DMS79 (cell line): Measurements from ENCODE around the gene PRDM9.
"Not testable (repeated sequence)": the region's sequence is repeated elsewhere in the genome, so short reads cannot be mapped to it uniquely, and the experiment has no call there.

Source experiments
- DNase-seq: peaks from one replicate; lab custom pipeline; 2025; lab: John Stamatoyannopoulos, UW

PRDM9 gene

GRCh38 chr5:23507278-23507685 lies at the start of gene PRDM9:
TSS of gene PRDM9 (plus strand) at chr5:23507609. CDS start at chr5:23509034, 1,425 bp downstream.
- DNase-seq = no peak

GRCh38 chr5:23457780-23458179 lies 49.6 kb upstream of the PRDM9 start:
- no peak for DNase-seq

- no peak for DNase-seq
Observed at GRCh38 chr5:23459214-23459613, 48.2 kb upstream of the PRDM9 start.

GRCh38 chr5:23461576-23461975 lies 45.8 kb upstream of the PRDM9 start:
- DNase-seq = no peak

- DNase-seq = no peak
Observed at GRCh38 chr5:23466401-23466912, 41.0 kb upstream of the PRDM9 start.

GRCh38 chr5:23468658-23469057 lies 38.8 kb upstream of the PRDM9 start:
- DNase-seq = no peak

GRCh38 chr5:23473915-23474314 lies 33.5 kb upstream of the PRDM9 start:
- no peak for DNase-seq

GRCh38 chr5:23474315-23474714 lies 33.1 kb upstream of the PRDM9 start:
- no peak for DNase-seq

- no peak for DNase-seq
Observed at GRCh38 chr5:23476580-23476979, 30.8 kb upstream of the PRDM9 start.

- no peak for DNase-seq
Observed at GRCh38 chr5:23482642-23483041, 24.8 kb upstream of the PRDM9 start.

GRCh38 chr5:23483090-23483489 lies 24.3 kb upstream of the PRDM9 start:
- no peak for DNase-seq

GRCh38 chr5:23484096-23484495 lies 23.3 kb upstream of the PRDM9 start:
- no peak for DNase-seq

GRCh38 chr5:23486227-23486626 lies 21.2 kb upstream of the PRDM9 start:
- DNase-seq = not testable (repeated sequence)

GRCh38 chr5:23490993-23491392 lies 16.4 kb upstream of the PRDM9 start:
- DNase-seq = no peak

GRCh38 chr5:23494558-23494957 lies 12.9 kb upstream of the PRDM9 start:
- DNase-seq = no peak

GRCh38 chr5:23496576-23496975 lies 10.8 kb upstream of the PRDM9 start:
- DNase-seq = no peak

GRCh38 chr5:23506329-23507236 lies 826 bp upstream of the PRDM9 start:
- no peak for DNase-seq

GRCh38 chr5:23510434-23510833 lies 3.0 kb downstream of the PRDM9 start:
- DNase-seq = not testable (repeated sequence)

- DNase-seq = no peak
Observed at GRCh38 chr5:23522553-23522952, 15.1 kb downstream of the PRDM9 start.

GRCh38 chr5:23523031-23523430 lies 15.6 kb downstream of the PRDM9 start:
- DNase-seq = no peak

- DNase-seq = no peak
Observed at GRCh38 chr5:23523998-23524397, 16.6 kb downstream of the PRDM9 start.

GRCh38 chr5:23525751-23526150 lies 18.3 kb downstream of the PRDM9 start:
- DNase-seq = no peak

GRCh38 chr5:23526616-23527015 lies 19.2 kb downstream of the PRDM9 start:
- not testable (repeated sequence) for DNase-seq
